Renal pelvis (tissue), 4 donors: Measurements from ENCODE around the gene SPA17. TPM values are rescaled to one million over a fixed set of nuclear protein-coding genes. Genes with fewer than 3 reads are reported as not detected.

Experiments
- DNase-seq: peaks from one replicate; pipeline ENCODE4 v3.0.0-alpha.2; 2013
- polyA plus RNA-seq, 3 donors: library from polyadenylated mRNA; unstranded; fragments of 120-200 nt; gene quantifications; one replicate each; pipeline ENCODE4 v1.2.1, GENCODE V29; 2013; ENCODE audit not compliant: insufficient read length in 3 of 3

SPA17 gene
- polyA plus RNA-seq, 3 donors, result 18.8 to 26.0 (median 20.6) TPM

DNA sequence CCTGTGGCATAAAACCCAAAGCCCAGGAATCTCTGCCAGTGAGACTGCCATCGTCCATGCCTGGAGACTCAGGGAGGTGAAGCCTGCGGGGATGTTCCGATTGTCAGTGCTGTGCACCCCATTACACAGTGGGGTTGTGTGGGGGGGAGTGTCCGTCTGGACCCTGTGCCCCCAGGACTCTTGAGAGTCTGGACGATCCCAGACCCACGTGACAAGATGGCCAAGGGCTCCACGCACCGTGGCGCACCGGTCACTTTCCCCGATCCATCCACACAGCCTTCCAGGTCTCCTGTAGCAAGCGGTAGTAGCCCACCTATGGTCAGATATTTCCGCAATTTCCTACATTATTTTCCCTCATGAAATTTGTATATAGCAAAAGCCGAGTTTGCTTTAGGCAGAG, 45.1 kb downstream of the SPA17 start:
- no peak for DNase-seq

DNA sequence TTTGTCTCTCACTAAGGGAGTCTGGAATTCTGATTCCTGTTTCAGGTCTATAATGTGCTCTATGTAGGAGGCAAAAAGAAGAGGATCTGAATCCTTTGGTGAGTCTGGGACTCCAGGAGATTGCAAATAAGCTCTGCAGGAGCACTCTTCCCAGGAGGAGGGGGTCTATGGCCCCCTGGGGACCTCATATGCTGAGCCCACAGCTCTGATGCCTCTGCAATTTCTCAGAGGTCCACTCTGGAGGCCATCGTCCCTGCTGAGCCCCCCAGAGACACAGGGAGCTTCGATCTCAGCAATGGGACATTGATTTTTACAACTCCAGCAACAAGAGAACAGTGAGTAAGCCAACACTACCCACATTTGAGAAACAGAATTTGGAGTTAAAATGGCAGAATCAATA, 45.8 kb downstream of the SPA17 start:
- DNase-seq, result no peak

DNA sequence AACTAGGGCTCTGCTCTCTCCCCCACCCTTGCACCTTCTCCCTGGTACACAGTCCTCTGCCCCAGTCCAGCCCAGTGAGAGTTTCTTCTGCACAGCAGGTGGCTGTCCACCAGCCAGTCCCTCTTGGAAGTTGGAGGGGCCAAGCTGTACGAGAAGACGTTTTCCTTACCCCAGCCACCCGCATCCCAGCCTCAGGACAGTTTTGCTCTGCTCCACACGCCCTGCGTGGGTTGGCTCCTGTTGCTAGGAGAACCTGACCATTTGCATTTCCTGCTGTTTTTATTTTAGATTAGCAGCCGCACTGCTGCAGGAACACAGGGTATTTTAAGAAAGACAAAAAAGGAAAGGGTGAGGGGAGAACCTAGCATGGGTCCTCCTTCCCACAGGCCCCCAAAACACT, 48.5 kb downstream of the SPA17 start:
- no peak for DNase-seq

DNA sequence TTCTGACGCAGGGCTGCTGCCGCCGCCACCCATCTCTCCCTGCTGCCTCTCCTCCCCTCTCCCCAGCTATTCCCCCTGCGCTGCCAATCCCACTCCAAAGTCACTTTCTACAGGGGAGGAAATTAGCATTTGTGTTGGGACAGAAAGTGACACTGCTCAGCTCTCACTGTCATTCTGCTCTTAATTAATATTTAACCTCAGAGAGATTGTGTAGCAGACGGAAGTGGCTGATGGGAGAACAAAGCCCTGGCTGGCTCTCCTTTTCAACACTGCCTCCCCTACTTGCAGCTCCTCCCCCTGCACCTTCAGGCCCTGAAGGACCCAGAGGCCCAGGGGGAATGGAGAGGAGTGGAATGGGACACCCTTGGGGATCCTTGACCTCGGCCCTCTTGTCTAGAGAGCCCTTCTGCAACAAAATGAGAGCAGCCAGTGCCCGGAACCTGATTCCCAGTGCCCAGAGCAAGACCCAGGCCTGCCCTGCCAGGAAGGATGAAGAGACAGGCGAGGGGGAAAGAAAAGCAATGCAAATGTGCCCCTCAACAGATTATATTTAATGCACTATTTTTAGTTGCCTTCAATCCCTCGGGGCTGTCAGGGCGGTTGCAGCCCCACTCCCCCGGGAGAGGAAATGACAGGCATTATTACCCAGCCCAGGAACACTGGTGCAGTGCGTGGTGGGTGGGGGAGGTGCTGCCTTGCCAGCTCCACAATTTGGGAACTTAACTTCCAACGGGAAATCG, 51.4 kb downstream of the SPA17 start:
- no peak for DNase-seq

DNA sequence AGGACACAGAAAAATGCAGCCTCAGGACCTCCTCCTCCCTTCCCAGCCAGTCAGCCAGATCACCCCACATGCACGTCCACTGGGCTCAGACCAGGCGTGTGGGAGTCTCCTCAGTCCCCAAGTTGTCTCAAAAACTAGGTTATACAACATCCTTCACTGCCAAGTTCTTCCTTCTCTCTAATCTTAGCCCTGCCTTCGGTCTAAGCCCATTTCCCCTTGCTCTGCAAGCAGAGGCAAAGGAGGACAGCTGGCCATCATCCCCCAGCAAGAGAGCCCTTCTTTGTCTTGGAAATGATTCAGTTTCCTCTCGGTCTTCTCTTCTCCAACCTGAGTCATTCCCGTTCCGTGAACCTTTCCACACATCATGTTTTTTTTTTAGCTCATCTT, 52.0 kb downstream of the SPA17 start:
- DNase-seq, result no peak

DNA sequence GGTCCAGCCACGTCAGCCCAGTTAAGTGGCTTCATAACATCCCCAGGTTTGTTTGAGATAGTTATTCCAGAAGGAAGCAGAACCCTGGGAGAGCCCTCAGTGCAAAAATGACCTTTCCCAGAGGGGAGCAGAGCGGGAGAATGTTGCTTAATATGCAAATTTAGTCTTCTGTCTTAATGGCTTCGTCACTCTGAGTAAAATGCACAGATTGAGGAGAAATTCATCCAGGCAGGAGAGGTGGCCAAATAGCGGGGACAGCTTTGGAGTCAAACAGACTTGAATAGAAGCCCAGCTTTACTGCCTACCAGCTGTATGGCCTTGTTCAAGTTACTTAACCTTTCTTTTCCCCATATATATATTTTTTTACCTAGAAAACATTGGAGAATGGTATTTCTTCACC, 53.8 kb downstream of the SPA17 start:
- DNase-seq, result no peak

DNA sequence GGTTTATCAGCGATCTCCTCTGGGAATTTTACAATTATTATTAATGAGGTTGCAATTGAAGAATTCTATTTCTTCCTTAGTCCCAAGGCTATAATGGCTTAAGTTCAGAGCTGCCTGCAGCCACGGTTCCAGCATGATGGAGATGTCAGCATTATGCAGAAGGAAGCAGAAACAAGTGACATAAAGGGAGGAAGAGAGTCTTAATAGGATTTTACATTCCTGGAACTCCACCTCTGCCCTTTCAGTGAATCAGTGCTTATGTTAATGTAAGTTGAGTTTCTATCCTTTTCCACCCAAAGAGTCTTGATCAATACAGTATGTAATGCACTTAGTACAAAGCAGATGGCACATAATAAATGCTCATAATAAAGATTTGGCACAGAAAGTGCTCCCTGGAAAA, 54.4 kb downstream of the SPA17 start:
- DNase-seq, result no peak

DNA sequence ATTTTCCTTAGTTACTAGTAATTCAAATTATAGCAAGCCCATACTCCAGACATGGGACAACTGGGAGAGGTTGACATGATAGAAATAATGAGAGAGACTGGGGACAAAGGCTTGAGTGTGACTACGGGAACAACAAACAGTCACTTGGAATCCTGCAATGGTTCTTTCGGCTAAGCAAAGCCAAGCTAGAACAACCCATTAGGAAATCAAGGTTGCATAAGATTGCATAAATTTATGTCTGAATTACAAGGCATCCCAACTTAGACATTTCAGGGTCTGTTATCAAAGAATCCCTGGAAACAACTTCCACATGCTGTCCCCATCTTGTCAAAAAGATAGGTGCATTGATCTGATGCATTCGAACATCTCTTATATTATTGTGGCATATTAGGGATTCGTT, 55.9 kb downstream of the SPA17 start:
- no peak for DNase-seq

DNA sequence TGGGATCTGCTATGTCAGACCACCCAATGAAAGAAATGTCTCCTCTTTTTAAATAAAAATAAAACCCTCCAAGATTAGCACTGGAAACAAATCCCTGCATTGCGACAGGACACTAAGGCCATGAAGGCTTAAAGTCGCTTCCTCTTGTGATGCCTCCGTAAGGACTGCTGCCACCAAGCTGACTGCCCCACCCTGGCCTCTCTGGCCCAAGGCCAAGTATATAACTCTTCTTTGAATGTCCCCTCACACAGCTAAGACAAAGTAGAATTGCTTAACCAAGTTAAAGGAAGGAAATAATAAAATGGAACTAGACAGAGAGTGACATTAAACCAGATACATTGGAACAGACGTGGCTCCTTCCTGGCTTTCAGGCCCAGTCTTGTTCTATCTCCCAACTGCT, 58.5 kb downstream of the SPA17 start:
- DNase-seq, result no peak

DNA sequence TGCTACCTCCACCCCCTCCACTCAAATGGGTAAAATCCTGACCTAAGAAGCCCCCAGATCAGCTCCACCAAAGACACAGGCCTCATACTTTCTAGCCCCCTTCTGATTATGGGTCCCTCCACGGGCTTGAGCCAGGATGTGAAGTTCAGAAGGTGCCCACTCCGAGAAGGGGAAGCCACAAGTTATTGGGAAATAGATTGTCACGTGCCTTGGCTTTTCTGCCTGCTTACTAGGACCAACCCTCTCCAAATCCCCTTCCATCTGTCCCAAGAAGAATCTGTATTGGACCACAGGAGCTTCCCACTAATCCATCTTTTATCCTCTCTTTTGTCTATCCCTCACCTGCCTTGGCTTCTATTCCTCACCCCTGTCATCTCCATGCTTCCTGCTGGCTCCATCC, 63.0 kb downstream of the SPA17 start:
- no peak for DNase-seq

DNA sequence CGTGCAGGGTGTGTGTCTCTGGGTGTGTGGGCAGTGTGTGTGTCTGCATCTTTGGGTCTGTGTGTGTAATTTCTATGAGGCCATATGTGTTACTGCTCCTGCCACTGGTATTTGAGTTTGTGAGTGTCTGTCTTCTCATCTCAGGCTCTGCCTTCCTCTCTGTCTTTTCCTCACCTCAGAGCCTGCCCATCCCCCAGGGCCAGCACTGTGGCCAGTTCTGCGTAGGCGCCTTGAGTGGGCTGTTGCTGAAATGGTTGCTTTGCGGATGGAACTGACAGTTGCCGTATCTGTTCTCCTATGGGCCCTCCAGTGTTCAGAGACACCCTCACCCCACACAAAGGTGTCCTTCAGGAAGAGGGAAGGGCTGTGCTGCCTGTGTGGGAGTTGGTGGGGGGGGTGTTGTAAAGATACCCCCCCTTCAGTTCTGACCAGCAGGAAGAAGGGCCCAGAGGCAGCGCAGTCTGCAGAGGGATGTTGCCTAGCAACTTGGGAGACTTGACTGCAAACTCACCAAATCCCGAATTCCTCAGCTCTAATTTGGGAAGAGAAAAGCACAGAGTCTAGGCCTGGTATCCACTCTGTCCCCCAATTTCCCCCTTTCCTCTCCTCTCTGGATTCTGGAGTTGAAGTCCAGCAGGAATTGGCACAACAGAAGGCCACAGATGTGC, 64.1 kb downstream of the SPA17 start:
- no peak for DNase-seq

DNA sequence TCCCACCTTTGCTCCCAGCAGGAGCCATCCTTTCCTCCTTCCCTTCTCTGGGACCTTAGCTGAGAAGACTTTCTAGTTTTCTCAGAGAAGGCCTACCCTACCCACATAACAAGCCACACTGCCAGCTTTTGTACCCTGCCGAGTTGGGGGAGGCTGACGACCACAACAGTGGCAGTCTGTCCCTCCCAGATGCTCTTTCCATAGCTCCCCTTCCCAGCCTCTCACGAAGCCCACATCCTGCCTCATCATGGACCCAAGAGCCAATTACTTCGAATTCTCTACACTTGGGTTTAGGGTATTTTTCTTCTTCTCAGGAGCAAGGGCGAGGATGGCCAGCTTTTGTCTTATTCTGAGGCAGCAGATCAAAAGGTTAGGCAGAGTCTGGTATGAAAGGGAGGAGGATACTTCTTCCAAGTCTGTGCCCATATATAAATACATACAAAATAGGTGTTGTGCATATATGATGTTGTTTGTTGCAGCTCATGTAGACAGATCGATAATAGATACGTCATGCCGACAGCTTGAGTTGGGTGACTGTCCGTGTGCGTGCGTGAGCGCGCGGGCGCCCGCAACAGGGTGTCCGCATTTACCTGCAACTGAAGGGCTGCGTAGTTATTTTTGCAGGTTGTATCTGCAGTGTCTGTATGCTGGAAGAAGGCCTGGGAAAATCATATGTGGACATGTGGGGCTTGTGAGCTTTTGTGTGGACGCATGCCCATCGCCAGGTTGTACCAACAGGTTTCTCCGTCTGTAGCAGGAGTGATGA, 65.2 kb downstream of the SPA17 start:
- no peak for DNase-seq

DNA sequence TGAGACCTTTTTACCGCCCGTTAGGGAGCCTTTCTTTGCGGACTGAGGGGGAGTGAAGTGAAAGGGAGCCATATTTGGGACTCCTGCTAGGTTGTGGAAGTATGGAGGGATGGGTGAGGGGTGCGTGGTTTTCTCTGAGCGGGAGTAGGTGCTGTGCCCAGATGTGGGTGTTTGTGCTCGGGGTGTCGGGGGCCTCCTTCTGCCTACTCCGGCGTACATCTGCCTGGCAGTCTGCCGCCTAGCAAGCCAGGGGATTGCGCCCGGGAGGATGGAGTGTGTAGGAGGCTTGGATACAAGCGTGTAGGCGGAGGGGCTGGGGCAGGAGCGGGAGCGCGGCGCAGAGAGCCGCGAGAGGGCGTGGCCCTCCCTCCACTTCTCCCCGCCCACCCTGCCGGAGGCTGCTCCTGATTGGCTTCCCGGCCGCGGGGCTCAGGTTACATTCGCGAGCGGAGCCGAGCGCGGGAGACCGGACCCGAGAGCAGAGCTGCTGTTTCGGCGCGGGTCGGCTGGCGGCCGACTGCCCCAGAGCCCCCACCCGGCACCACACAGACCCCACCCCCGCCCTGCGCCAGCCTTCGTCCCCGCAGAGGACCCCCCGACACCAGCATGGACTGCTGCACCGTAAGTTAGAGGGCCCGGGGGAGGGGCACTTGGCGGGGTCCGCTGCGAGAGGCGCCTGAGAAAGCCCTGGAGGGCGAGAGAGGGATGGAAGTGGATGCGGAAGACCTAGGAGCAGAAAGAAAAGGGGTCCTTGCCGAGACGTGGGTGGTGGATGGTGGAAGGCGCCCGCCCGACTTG, 66.0 kb downstream of the SPA17 start, which contains the start of gene NRGN:
Gene NRGN, plus strand, starts transcription at position 464 of the 798 bp plus-strand sequence. Its CDS starts 143 bp downstream, at position 607.
- DNase-seq, result peak; percentile 95

DNA sequence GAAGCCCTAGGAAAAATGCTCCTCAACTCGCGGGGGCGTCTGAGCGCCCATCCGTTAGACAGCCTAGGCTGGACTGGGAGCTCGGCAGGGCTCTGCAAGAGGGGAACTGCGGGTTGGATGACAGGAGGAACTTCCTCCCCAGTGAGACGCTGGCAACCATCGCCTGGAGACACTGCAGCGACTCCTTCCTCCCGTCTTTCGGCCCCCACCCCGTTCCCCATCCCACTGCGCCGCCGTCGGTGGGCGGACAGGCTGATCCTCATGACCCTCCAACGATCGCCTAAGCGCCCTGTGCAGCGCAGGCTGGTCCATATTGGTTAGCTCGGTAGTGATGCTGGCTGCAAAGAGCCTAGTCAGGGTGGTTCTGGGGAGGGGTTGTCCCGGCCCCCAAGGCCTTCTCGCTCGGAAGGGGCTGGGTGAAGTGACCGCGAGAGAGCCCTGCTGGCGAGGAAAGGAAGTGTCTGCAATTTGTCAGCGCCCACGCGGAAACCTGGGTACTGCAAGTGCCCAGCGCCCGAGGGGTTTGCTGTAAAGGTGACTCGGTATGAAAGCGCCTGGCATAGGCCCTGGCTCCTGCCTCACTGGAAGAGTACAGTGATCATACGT, 66.7 kb downstream of the SPA17 start:
- no peak for DNase-seq

DNA sequence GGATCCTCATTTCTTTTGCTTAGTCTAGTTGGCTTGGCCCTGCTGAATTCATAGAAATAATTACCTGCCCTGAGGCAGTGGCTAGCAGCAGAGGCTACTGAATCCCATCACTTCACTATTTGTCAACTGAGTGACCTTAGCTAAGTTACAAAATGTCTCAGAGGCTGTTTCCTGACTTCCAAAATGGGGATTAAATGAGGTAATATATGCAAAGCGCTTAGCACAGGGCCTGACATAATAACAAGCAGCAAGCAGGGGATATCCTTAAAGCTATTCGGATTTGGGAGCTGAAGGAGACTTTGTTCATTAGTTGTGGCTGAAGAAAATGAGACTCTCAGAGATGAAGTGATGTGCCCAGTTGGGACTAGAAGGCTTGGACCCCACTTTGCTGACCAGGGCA, 68.9 kb downstream of the SPA17 start:
- no peak for DNase-seq

DNA sequence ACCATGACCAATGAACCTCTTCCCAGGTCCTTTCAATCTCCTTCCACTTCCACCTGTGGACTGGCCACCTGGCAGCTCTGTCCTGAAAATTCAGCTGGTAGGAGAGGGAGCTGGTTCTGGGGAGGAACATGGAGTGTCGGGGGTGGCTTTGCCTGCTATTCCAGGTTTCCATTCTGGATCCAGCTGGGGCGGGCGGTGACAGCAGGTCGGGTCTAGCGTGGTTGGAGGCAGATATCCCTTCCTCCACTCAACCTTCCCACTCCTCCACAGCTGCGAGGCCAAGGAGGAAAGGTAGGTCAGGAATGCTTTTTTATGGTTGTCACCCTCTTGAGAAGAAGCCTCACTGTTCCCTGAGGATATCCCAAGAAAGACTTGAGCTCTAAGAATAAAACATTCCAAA, 69.3 kb downstream of the SPA17 start:
- no peak for DNase-seq

DNA sequence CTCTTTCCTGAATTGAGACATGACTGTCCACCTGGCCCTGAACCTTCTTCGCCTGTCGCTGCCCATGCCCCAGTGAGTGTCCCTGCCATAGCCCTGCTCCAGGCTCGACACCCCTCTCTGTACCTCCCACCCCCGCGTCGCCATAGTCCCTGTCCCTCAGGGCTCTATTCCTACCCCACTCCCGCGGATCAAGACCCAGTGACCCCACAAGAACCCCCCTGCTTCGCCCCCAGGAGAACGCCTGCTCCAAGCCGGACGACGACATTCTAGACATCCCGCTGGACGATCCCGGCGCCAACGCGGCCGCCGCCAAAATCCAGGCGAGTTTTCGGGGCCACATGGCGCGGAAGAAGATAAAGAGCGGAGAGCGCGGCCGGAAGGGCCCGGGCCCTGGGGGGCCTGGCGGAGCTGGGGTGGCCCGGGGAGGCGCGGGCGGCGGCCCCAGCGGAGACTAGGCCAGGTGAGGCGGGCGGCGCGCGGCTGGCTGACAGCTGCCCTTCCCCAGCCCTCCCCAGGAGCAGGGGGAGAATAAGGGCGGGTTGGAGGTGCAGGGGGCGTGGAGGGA, 71.6 kb downstream of the SPA17 start:
- DNase-seq, result no peak

DNA sequence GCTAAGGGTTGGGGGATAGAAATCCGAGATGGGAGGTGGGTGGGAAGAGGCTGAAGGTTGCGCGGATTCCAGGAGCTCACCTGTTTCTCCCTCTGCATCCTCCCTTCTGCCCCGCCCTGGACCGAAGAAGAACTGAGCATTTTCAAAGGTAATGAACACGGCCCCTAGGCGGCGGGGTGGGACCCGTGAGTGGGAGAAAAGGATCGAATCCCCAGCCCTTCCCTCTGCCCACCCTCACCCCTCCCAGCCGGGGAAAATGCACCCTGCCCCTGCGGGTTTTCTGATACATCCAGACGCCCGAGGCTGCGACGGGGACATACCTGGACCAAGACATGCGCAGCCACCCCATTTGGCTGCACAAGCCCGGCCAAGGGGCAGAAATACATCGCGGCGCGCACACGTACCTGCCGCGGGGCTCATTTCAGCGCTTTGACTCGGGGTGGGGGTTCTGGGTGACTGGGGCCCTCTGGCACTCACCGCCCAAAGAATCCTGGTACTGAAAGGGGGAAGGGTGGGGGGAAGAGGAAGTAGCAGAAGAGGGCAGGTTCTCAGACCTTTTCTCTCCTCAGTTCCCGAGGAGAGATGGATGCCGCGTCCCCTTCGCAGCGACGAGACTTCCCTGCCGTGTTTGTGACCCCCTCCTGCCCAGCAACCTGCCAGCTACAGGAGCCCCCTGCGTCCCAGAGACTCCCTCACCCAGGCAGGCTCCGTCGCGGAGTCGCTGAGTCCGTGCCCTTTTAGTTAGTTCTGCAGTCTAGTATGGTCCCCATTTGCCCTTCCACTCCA, 72.3 kb downstream of the SPA17 start:
- DNase-seq, result no peak

DNA sequence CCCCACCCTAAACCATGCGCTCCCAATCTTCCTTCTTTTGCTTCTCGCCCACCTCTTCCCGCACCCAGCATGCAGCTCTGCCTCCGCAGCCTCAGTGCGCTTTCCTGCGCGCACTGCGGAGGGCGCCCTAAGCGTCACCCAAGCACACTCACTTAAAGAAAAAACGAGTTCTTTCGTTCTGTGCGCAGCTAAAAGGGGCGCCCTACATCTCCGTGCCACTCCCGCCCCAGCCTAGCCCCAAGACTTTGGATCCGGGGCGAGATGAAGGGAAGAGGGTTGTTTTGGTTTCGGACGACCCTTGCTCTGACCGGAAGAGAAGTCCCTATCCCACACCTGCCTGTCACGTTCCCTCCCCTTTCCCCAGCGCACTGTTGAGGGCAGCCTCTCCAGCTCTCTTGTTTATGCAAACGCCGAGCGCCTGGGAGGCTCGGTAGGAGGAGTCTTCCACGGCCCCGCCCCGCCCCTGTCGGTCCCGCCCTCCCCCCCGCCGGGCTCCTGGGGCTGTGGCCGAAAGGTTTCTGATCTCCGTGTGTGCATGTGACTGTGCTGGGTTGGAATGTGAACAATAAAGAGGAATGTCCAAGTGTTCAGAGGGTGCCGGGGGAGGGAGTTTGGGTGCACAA, 73.0 kb downstream of the SPA17 start:
- no peak for DNase-seq
